Glutamatergic neuron (in vitro differentiated cells): ENCODE measurements around the gene GMDS. TPM values are rescaled to one million over a fixed set of nuclear protein-coding genes. Genes with fewer than 3 reads are reported as not detected.

Experiments
- DNase-seq: peaks from one replicate; pipeline ENCODE4 v3.0.0; 2022
- H3K27ac Mint-ChIP-seq: one replicate; pipeline ENCODE4 v1.8.0; 2020; ENCODE audit warnings: mild to moderate bottlenecking, mixed read lengths, inconsistent platforms; ENCODE audit not compliant: unreplicated experiment
- H3K27me3 Mint-ChIP-seq: one replicate; pipeline ENCODE4 v1.8.0; 2020; ENCODE audit warnings: mild to moderate bottlenecking, moderate library complexity, mixed read lengths, inconsistent platforms; ENCODE audit not compliant: unreplicated experiment
- H3K36me3 Mint-ChIP-seq: one replicate; pipeline ENCODE4 v1.8.0; 2020; ENCODE audit warnings: mild to moderate bottlenecking, mixed read lengths, inconsistent platforms; ENCODE audit not compliant: unreplicated experiment
- H3K4me1 Mint-ChIP-seq: one replicate; pipeline ENCODE4 v1.8.0; 2020; ENCODE audit warnings: mild to moderate bottlenecking, low read depth, mixed read lengths, inconsistent platforms; ENCODE audit not compliant: unreplicated experiment
- H3K4me3 Mint-ChIP-seq: one replicate; pipeline ENCODE4 v1.8.0; 2020; ENCODE audit warnings: mild to moderate bottlenecking, mixed read lengths, inconsistent platforms; ENCODE audit not compliant: unreplicated experiment
- H3K9me3 Mint-ChIP-seq: one replicate; pipeline ENCODE4 v1.8.0; 2020; ENCODE audit warnings: mild to moderate bottlenecking, moderate library complexity, mixed read lengths, inconsistent platforms; ENCODE audit not compliant: unreplicated experiment
- CTCF ChIP-seq: fragments of 200-600 bp; sonication (generic); IDR thresholded peaks from one replicate; pipeline ENCODE4 v1.5.0; 2021; ENCODE audit not compliant: partially characterized antibody, unreplicated experiment
- total RNA-seq: library from RNA; stranded (reverse); fragmentation: NEBNext Ultra II Directional; extraction: Animal tissue kit (Norgen Biotek cat#: 25700); gene quantifications from one replicate; pipeline ENCODE4 v1.2.1, GENCODE V29; 2021; ENCODE audit not compliant: unreplicated experiment

Gene GMDS
- total RNA-seq, 1 donor from 2014 or later = 8.9 TPM

- no peak for DNase-seq
- TF ChIP-seq CTCF = no peak
- no peak overlapping the region for H3K4me3 Mint-ChIP-seq
- no peaks in the 10 kb centered on the region for H3K4me1 Mint-ChIP-seq
- H3K9me3 Mint-ChIP-seq = peaks cover 1% of the 10 kb centered on the region
- no peaks in the 10 kb centered on the region for H3K36me3 Mint-ChIP-seq
- H3K27me3 Mint-ChIP-seq = peaks cover 4% of the 10 kb centered on the region
- no peak overlapping the region for H3K27ac Mint-ChIP-seq
Measured at GRCh38 chr6:1591243-1591642, 654.2 kb downstream of the GMDS start.

- DNase-seq = no peak
- Mint-ChIP-seq H3K27me3 (peaks cover 5% of the 10 kb centered on the region), H3K4me3 (no peak overlapping the region), H3K27ac (no peak overlapping the region), H3K9me3 (peaks cover 1% of the 10 kb centered on the region), H3K36me3 (no peaks in the 10 kb centered on the region), H3K4me1 (no peaks in the 10 kb centered on the region)
- TF ChIP-seq CTCF = no peak
Measured at GRCh38 chr6:1590580-1590979, 654.8 kb downstream of the GMDS start.

GRCh38 chr6:1589208-1589607 lies 656.2 kb downstream of the GMDS start:
- H3K36me3 Mint-ChIP-seq = no peaks in the 10 kb centered on the region
- H3K9me3 Mint-ChIP-seq = peaks cover 1% of the 10 kb centered on the region
- no peak for DNase-seq
- no peaks in the 10 kb centered on the region for H3K4me1 Mint-ChIP-seq
- H3K27ac Mint-ChIP-seq = no peak overlapping the region
- no peak for TF ChIP-seq CTCF
- H3K27me3 Mint-ChIP-seq = peaks cover 3% of the 10 kb centered on the region
- no peak overlapping the region for H3K4me3 Mint-ChIP-seq

GRCh38 chr6:1587977-1588376 lies 657.4 kb downstream of the GMDS start:
- Mint-ChIP-seq H3K36me3 (no peaks in the 10 kb centered on the region), H3K4me1 (no peaks in the 10 kb centered on the region), H3K9me3 (peaks cover 1% of the 10 kb centered on the region), H3K4me3 (no peak overlapping the region), H3K27ac (no peak overlapping the region), H3K27me3 (peaks cover 3% of the 10 kb centered on the region)
- TF ChIP-seq CTCF = no peak
- DNase-seq = no peak

GRCh38 chr6:1587546-1587945 lies 657.9 kb downstream of the GMDS start:
- TF ChIP-seq CTCF = no peak
- Mint-ChIP-seq H3K4me1 (no peaks in the 10 kb centered on the region), H3K36me3 (no peaks in the 10 kb centered on the region), H3K4me3 (no peak overlapping the region), H3K9me3 (peaks cover 1% of the 10 kb centered on the region), H3K27ac (no peak overlapping the region), H3K27me3 (peaks cover 3% of the 10 kb centered on the region)
- no peak for DNase-seq
